ENCODE measurements around the gene DZIP1.

DZIP1 gene

DNA sequence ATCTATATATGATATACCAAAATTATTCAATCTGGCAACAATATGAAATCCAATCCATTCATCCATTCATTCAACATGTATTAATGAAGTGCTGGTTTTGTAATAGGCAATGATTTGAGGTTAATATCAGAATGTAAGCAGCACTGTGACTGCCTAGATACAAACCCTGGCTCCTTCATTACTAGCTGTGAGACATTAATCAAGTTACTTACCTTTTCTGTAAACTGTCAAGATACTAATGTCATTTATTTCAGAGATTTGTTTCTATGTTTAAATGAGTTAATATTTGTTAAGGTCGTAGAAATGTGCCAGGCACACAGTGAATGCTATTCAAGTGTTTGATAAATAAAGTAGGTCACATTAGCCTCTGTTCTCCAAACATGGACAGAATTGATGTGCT is 51.0 kb downstream of the DZIP1 start:
- no peak for DNase-seq (ENCODE audit: low spot score)

DNA sequence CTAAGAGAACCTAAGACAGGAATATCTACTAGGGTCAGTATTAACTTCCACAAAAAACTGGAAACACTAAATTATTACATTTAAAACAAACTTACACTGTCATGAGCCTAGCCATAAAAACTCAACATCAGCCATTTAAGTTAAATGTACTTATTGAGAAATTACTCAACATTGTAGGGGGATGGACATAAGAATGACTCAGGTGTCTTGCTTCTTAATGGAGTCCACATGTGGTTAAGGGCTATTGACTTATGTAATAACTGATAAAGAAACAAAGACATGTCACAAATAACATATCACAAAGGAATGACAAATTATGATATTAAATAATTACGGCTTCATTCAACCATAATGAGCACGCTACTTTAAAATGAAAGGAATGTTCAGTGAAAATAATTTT is 55.8 kb downstream of the DZIP1 start:
- no peak for DNase-seq (ENCODE audit: low spot score)
- in situ Hi-C loops (cut with MboI; ENCODE audit: low sequenced_read_pairs, unreplicated experiment): no loop called here
- TF ChIP-seq, protein P1, sequence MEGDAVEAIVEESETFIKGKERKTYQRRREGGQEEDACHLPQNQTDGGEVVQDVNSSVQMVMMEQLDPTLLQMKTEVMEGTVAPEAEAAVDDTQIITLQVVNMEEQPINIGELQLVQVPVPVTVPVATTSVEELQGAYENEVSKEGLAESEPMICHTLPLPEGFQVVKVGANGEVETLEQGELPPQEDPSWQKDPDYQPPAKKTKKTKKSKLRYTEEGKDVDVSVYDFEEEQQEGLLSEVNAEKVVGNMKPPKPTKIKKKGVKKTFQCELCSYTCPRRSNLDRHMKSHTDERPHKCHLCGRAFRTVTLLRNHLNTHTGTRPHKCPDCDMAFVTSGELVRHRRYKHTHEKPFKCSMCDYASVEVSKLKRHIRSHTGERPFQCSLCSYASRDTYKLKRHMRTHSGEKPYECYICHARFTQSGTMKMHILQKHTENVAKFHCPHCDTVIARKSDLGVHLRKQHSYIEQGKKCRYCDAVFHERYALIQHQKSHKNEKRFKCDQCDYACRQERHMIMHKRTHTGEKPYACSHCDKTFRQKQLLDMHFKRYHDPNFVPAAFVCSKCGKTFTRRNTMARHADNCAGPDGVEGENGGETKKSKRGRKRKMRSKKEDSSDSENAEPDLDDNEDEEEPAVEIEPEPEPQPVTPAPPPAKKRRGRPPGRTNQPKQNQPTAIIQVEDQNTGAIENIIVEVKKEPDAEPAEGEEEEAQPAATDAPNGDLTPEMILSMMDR (IDR thresholded peaks at IDR 0.05; ENCODE audit: borderline replicate concordance, control extremely low read depth, extremely low read depth, insufficient read depth, missing control alignments): no peak

More for the DNA sequence above, 51.0 kb downstream of the DZIP1 start:
- TF ChIP-seq, protein P1 (IDR thresholded peaks at IDR 0.05; ENCODE audit: borderline replicate concordance, control extremely low read depth, extremely low read depth, insufficient read depth, missing control alignments): no peak
- in situ Hi-C loops (cut with MboI; ENCODE audit: low sequenced_read_pairs, unreplicated experiment): no loop called here

DNA sequence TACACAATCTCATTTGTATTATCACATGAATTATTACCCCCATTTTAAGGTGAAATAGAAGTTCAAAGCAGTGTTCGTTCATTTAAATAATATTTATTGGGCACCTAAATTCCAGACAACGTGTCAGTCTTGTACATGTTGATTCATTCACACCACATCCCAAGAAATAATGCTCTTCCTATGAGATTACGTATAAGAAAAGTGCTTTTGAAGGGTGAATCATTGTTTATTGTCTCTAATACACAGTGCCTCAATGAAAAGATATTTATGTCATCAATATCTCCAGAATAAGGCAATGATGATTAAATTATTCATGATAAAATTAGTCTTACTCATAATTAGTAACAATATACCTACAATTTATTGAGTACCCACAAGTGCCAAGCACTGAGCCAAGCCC is 56.4 kb downstream of the DZIP1 start:
- in situ Hi-C loops (cut with MboI; ENCODE audit: low sequenced_read_pairs, unreplicated experiment): no loop called here
- no peak for DNase-seq (ENCODE audit: low spot score)
- TF ChIP-seq, protein P1 (IDR thresholded peaks at IDR 0.05; ENCODE audit: borderline replicate concordance, control extremely low read depth, extremely low read depth, insufficient read depth, missing control alignments): no peak

DNA sequence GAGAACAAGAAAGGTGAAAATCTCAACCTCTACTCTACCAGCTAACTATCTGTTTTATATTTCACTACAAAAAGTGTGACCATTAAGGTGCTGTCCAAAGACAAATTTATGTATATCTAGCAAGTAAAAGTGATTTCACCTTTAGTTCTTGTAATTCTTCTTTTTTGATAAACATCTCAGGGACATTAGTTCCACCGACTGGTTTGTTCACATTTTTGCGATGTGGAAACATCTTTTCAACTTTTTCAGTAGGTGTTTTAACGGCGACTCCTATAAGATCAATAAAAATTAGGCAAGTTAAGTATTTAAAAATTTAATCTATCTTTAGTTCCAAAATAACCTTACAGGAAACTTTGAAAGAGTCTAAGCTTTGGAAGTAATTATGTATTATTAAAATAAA is 58.6 kb downstream of the DZIP1 start:
- TF ChIP-seq, protein P1 (IDR thresholded peaks at IDR 0.05; ENCODE audit: borderline replicate concordance, control extremely low read depth, extremely low read depth, insufficient read depth, missing control alignments): no peak
- in situ Hi-C loops (cut with MboI; ENCODE audit: low sequenced_read_pairs, unreplicated experiment): no loop called here
- DNase-seq (ENCODE audit: low spot score): no peak

DNA sequence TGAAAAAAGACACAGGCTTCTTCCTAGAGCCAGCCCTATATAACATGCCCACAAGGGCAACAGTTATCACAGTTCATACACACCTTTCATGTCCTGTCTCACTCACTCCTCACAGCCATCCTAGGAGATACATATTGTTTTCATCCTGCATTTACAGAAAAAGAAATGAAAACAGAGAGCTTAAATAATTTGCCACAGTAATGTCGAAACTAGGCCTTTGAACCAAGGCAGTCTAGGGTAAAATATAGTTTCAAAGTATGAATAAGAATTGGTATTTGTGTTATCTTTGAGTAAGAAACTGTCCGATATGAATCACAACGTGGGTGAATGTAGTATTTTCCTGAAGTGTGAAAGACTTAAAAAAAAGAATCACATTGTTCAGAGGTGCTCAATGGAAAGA is 65.2 kb downstream of the DZIP1 start:
- in situ Hi-C loops (cut with MboI; ENCODE audit: low sequenced_read_pairs, unreplicated experiment): no loop called here
- peak; percentile 32 for DNase-seq (ENCODE audit: low spot score)
- TF ChIP-seq, protein P1 (IDR thresholded peaks at IDR 0.05; ENCODE audit: borderline replicate concordance, control extremely low read depth, extremely low read depth, insufficient read depth, missing control alignments): no peak

DNA sequence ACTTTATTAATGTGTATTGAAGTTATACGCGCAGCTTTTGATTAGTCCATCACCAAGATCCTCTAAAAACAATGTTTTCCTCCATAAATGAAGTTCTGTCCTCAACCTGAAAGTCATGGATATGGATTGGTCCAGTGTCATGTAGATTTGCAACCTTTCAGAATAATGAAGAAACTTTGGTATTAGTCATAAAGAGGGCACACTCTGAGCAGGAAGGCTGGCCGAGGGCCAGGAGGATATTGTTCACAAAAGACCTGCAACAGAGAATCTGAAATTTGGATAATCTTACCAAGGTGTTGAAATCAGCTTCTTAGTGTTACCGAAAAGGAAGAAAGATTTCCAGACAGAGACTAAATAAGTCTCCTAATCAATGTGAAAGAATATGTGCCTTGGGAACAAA is 71.3 kb downstream of the DZIP1 start:
- DNase-seq (ENCODE audit: low spot score): no peak
- TF ChIP-seq, protein P1 (IDR thresholded peaks at IDR 0.05; ENCODE audit: borderline replicate concordance, control extremely low read depth, extremely low read depth, insufficient read depth, missing control alignments): no peak
- in situ Hi-C loops (cut with MboI; ENCODE audit: low sequenced_read_pairs, unreplicated experiment): no loop called here

DNA sequence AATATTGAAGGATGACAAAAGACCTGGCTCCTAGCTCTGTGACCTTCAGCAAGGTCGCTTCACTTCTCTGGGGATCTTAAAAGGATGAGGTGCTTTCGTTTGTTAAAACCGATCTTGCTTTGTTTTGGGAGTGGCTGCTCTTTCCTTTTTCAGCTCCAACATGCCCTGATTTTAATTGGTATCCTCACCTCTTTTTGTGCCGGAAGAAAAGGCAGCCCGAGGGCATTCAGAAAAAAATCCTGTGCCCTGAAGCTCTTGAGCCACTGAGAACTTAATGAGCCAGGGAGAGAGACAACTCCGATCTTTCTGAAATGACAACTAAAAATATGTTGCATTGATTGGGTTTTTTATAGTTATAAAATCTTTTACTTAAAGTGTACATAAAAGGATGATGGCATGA is 72.6 kb downstream of the DZIP1 start:
- DNase-seq (ENCODE audit: low spot score): no peak
- in situ Hi-C loops (cut with MboI; ENCODE audit: low sequenced_read_pairs, unreplicated experiment): no loop called here
- TF ChIP-seq, protein P1 (IDR thresholded peaks at IDR 0.05; ENCODE audit: borderline replicate concordance, control extremely low read depth, extremely low read depth, insufficient read depth, missing control alignments): no peak
